ENCODE results near the gene MLANA.
"Not testable (repeated sequence)": the region's sequence is repeated elsewhere in the genome, so short reads cannot be mapped to it uniquely, and the experiment has no call there.

Gene MLANA

GRCh38 chr9:5876711-5877110 is 14.0 kb upstream of the MLANA start:
- TF ChIP-seq POLR2AphosphoS5 (IDR thresholded peaks at IDR 0.05; ENCODE audit: low read depth) = no peak
- TF ChIP-seq SPI1 (IDR thresholded peaks at IDR 0.05; ENCODE audit: borderline replicate concordance, low read depth) = no peak
- H3K27ac ChIP-seq (replicated peaks) = no peak overlapping the region
- H3K27me3 ChIP-seq (ENCODE audit: insufficient read depth, poor library complexity, severe bottlenecking) = no peaks in the 10 kb centered on the region
- no peak overlapping the region for H3K4me3 ChIP-seq (replicated peaks; ENCODE audit: insufficient read depth, low read length)
- DNase-seq (ENCODE audit: low read depth in 1 of 2, low spot score in 1 of 2) = no peak

DNA sequence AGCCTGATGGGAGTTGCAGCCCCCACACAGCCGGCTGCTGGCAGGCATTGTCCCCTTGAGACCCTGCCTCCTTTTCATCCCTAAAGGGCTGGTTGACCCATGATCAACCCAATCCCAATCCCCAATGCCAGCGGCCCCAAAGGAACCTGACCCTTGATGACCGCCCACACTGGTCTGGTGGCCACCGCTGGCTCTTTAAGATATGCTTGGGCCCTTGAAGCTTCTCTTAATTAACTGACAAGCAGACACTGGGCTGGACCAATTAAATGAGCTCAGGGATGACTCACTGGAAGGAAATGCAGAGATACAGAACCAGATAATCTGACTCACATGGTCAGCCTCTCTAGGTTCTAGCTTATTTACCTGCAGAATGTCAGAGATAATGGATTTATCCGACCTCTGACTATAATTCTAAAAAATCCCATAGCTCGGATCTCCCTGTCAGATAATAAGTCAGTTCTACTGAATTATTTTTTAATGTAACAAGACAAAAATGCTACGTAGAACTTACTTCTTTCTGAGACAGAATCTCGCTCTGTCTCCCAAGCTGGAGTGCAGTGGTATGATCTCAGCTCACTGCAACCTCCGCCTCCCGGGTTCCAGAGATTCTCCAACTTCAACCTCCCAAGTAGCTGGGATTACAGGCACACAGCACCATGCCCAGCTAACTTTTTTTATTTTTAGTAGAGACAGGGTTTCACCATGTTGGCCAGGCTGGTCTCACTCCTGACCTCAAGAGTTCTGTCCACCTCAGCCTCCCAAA is 11.1 kb upstream of the MLANA start:
- Histone ChIP-seq H3K27me3 (ENCODE audit: insufficient read depth, poor library complexity, severe bottlenecking) (no peaks in the 10 kb centered on the region), H3K4me3 (replicated peaks; ENCODE audit: insufficient read depth, low read length) (no peak overlapping the region), H3K27ac (replicated peaks) (no peak overlapping the region)
- DNase-seq (ENCODE audit: low read depth in 1 of 2, low spot score in 1 of 2) = no peak
- no peak for TF ChIP-seq GABPA (IDR thresholded peaks at IDR 0.05; ENCODE audit: low read depth)
- TF ChIP-seq, protein P1, sequence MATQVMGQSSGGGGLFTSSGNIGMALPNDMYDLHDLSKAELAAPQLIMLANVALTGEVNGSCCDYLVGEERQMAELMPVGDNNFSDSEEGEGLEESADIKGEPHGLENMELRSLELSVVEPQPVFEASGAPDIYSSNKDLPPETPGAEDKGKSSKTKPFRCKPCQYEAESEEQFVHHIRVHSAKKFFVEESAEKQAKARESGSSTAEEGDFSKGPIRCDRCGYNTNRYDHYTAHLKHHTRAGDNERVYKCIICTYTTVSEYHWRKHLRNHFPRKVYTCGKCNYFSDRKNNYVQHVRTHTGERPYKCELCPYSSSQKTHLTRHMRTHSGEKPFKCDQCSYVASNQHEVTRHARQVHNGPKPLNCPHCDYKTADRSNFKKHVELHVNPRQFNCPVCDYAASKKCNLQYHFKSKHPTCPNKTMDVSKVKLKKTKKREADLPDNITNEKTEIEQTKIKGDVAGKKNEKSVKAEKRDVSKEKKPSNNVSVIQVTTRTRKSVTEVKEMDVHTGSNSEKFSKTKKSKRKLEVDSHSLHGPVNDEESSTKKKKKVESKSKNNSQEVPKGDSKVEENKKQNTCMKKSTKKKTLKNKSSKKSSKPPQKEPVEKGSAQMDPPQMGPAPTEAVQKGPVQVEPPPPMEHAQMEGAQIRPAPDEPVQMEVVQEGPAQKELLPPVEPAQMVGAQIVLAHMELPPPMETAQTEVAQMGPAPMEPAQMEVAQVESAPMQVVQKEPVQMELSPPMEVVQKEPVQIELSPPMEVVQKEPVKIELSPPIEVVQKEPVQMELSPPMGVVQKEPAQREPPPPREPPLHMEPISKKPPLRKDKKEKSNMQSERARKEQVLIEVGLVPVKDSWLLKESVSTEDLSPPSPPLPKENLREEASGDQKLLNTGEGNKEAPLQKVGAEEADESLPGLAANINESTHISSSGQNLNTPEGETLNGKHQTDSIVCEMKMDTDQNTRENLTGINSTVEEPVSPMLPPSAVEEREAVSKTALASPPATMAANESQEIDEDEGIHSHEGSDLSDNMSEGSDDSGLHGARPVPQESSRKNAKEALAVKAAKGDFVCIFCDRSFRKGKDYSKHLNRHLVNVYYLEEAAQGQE (IDR thresholded peaks at IDR 0.05; ENCODE audit: insufficient replicate concordance, low read depth) = no peak
- no peak for TF ChIP-seq SPI1 (IDR thresholded peaks at IDR 0.05; ENCODE audit: borderline replicate concordance, low read depth)
- TF ChIP-seq, protein P2, sequence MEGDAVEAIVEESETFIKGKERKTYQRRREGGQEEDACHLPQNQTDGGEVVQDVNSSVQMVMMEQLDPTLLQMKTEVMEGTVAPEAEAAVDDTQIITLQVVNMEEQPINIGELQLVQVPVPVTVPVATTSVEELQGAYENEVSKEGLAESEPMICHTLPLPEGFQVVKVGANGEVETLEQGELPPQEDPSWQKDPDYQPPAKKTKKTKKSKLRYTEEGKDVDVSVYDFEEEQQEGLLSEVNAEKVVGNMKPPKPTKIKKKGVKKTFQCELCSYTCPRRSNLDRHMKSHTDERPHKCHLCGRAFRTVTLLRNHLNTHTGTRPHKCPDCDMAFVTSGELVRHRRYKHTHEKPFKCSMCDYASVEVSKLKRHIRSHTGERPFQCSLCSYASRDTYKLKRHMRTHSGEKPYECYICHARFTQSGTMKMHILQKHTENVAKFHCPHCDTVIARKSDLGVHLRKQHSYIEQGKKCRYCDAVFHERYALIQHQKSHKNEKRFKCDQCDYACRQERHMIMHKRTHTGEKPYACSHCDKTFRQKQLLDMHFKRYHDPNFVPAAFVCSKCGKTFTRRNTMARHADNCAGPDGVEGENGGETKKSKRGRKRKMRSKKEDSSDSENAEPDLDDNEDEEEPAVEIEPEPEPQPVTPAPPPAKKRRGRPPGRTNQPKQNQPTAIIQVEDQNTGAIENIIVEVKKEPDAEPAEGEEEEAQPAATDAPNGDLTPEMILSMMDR (IDR thresholded peaks at IDR 0.05; ENCODE audit: insufficient read depth, low read length) = no peak
- no peak for TF ChIP-seq POLR2AphosphoS5 (IDR thresholded peaks at IDR 0.05; ENCODE audit: low read depth)

- H3K27ac ChIP-seq (replicated peaks); H3K27me3 ChIP-seq (ENCODE audit: insufficient read depth, poor library complexity, severe bottlenecking); H3K4me3 ChIP-seq (replicated peaks; ENCODE audit: insufficient read depth, low read length); DNase-seq (ENCODE audit: low read depth in 1 of 2, low spot score in 1 of 2): not testable (repeated sequence)
Measured at GRCh38 chr9:5882244-5883012, 8.3 kb upstream of the MLANA start.

- no peaks in the 10 kb centered on the region for H3K27me3 ChIP-seq (ENCODE audit: insufficient read depth, poor library complexity, severe bottlenecking)
- TF ChIP-seq, protein P2 (IDR thresholded peaks at IDR 0.05; ENCODE audit: insufficient read depth, low read length) = no peak
- TF ChIP-seq POLR2AphosphoS5 (IDR thresholded peaks at IDR 0.05; ENCODE audit: low read depth) (no peak), GABPA (IDR thresholded peaks at IDR 0.05; ENCODE audit: low read depth) (no peak), SPI1 (IDR thresholded peaks at IDR 0.05; ENCODE audit: borderline replicate concordance, low read depth) (no peak)
- TF ChIP-seq, protein P1 (IDR thresholded peaks at IDR 0.05; ENCODE audit: insufficient replicate concordance, low read depth) = no peak
- no peak for DNase-seq (ENCODE audit: low read depth in 1 of 2, low spot score in 1 of 2)
- H3K27ac ChIP-seq (replicated peaks) = no peak overlapping the region
- no peak overlapping the region for H3K4me3 ChIP-seq (replicated peaks; ENCODE audit: insufficient read depth, low read length)
Measured at GRCh38 chr9:5884191-5884590, 6.5 kb upstream of the MLANA start.
